ENCODE data around the gene SH2D5.

GRCh38 chr1:20719871-20720620 lies 12.5 kb downstream of the SH2D5 start:
- TF ChIP-seq CTCF (IDR thresholded peaks at IDR 0.05) (no peak), POLR2A (IDR thresholded peaks at IDR 0.05) (no peak)
